ENCODE data around the gene CHORDC1. TPM values are rescaled to one million over a fixed set of nuclear protein-coding genes. Genes with fewer than 3 reads are reported as not detected.
"Not testable (repeated sequence)": the region's sequence is repeated elsewhere in the genome, so short reads cannot be mapped to it uniquely, and the experiment has no call there.

CHORDC1 gene
- total RNA-seq, 1 experiment from 2014 or later, result 70.5 TPM

- no peak overlapping the region for H3K4me3 ChIP-seq
- CTCF ChIA-PET, result no interaction called here
- intact Hi-C loops (cut with micrococcal nuclease; ENCODE audit: unreplicated experiment), result no loop called here
- H3K27me3 ChIP-seq (ENCODE audit: insufficient read depth, low read depth), result no peaks in the 10 kb centered on the region
- no peaks in the 10 kb centered on the region for H3K36me3 ChIP-seq (ENCODE audit: low read depth)
- no peak overlapping the region for H3K27ac ChIP-seq
- no peaks in the 10 kb centered on the region for H3K9me3 ChIP-seq (ENCODE audit: insufficient read depth, low read depth)
- H3K79me2 ChIP-seq (ENCODE audit: low read depth), result no peaks in the 10 kb centered on the region
- no peaks in the 10 kb centered on the region for H3F3A ChIP-seq (ENCODE audit: insufficient read depth, low read depth)
- BruUV-seq (replicated peaks), result no TSS peak
- H3K4me2 ChIP-seq, result no peak overlapping the region
- no peaks in the 10 kb centered on the region for H3K9me2 ChIP-seq (ENCODE audit: insufficient read depth)
- H2AFZ ChIP-seq, result no peak overlapping the region
- TF ChIP-seq EZH2 (IDR thresholded peaks at IDR 0.05; ENCODE audit: low read depth), result no peak
- TF ChIP-seq, protein P1, sequence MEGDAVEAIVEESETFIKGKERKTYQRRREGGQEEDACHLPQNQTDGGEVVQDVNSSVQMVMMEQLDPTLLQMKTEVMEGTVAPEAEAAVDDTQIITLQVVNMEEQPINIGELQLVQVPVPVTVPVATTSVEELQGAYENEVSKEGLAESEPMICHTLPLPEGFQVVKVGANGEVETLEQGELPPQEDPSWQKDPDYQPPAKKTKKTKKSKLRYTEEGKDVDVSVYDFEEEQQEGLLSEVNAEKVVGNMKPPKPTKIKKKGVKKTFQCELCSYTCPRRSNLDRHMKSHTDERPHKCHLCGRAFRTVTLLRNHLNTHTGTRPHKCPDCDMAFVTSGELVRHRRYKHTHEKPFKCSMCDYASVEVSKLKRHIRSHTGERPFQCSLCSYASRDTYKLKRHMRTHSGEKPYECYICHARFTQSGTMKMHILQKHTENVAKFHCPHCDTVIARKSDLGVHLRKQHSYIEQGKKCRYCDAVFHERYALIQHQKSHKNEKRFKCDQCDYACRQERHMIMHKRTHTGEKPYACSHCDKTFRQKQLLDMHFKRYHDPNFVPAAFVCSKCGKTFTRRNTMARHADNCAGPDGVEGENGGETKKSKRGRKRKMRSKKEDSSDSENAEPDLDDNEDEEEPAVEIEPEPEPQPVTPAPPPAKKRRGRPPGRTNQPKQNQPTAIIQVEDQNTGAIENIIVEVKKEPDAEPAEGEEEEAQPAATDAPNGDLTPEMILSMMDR (conservative IDR thresholded peaks at IDR 0.05), result no peak
- DNase-seq, result no peak
- POLR2A ChIA-PET (ENCODE audit: unreplicated experiment), result interaction anchor here (0.6 kb wide), 1 partner anchor 82 kb away, joined by 3 read pairs; no protein-coding TSS in a partner anchor
- no peaks in the 10 kb centered on the region for H4K20me1 ChIP-seq (ENCODE audit: insufficient read depth)
- H3K4me1 ChIP-seq (replicated peaks; ENCODE audit: insufficient read depth), result no peaks in the 10 kb centered on the region
Measured at GRCh38 chr11:90242894-90243416, 20.1 kb upstream of the CHORDC1 start.

GRCh38 chr11:90241414-90241813 lies 18.6 kb upstream of the CHORDC1 start:
- POLR2A ChIA-PET (ENCODE audit: unreplicated experiment), result no interaction called here
- Histone ChIP-seq H4K20me1 (ENCODE audit: insufficient read depth) (no peaks in the 10 kb centered on the region), H3K4me2 (no peak overlapping the region), H3K79me2 (ENCODE audit: low read depth) (no peaks in the 10 kb centered on the region), H3K4me3 (no peak overlapping the region), H3K9me3 (ENCODE audit: insufficient read depth, low read depth) (no peaks in the 10 kb centered on the region), H3K27me3 (ENCODE audit: insufficient read depth, low read depth) (no peaks in the 10 kb centered on the region), H3K9me2 (ENCODE audit: insufficient read depth) (no peaks in the 10 kb centered on the region), H3K27ac (no peak overlapping the region), H3K4me1 (replicated peaks; ENCODE audit: insufficient read depth) (no peaks in the 10 kb centered on the region), H3K36me3 (ENCODE audit: low read depth) (no peaks in the 10 kb centered on the region), H3F3A (ENCODE audit: insufficient read depth, low read depth) (no peaks in the 10 kb centered on the region), H2AFZ (no peak overlapping the region)
- DNase-seq, result no peak
- no peak for TF ChIP-seq EZH2 (IDR thresholded peaks at IDR 0.05; ENCODE audit: low read depth)
- TF ChIP-seq, protein P1 (conservative IDR thresholded peaks at IDR 0.05), result no peak
- CTCF ChIA-PET, result no interaction called here
- intact Hi-C loops (cut with micrococcal nuclease; ENCODE audit: unreplicated experiment), result no loop called here
- BruUV-seq (replicated peaks), result no TSS peak

- H3K4me3 ChIP-seq; intact Hi-C loops (cut with micrococcal nuclease; ENCODE audit: unreplicated experiment); H4K20me1 ChIP-seq (ENCODE audit: insufficient read depth); DNase-seq; POLR2A ChIA-PET (ENCODE audit: unreplicated experiment); H3K27ac ChIP-seq; CTCF ChIA-PET; H3K36me3 ChIP-seq (ENCODE audit: low read depth); H3K4me2 ChIP-seq; H2AFZ ChIP-seq; H3K9me3 ChIP-seq (ENCODE audit: insufficient read depth, low read depth); BruUV-seq (replicated peaks); H3K27me3 ChIP-seq (ENCODE audit: insufficient read depth, low read depth); H3K9me2 ChIP-seq (ENCODE audit: insufficient read depth); H3F3A ChIP-seq (ENCODE audit: insufficient read depth, low read depth); H3K79me2 ChIP-seq (ENCODE audit: low read depth); H3K4me1 ChIP-seq (replicated peaks; ENCODE audit: insufficient read depth): not testable (repeated sequence)
Measured at GRCh38 chr11:90239967-90240636, 17.3 kb upstream of the CHORDC1 start.

GRCh38 chr11:90237004-90237403 lies 14.2 kb upstream of the CHORDC1 start:
- H3K27ac ChIP-seq, result no peak overlapping the region
- H3K27me3 ChIP-seq (ENCODE audit: insufficient read depth, low read depth), result no peaks in the 10 kb centered on the region
- H2AFZ ChIP-seq, result 0 out of 2 replicates have a peak overlapping the region, but pooled peaks have one; percentile 9
- no peak overlapping the region for H3K4me3 ChIP-seq
- ChIA-PET POLR2A (ENCODE audit: unreplicated experiment) (no interaction called here), CTCF (no interaction called here)
- H3K9me2 ChIP-seq (ENCODE audit: insufficient read depth), result no peaks in the 10 kb centered on the region
- no peaks in the 10 kb centered on the region for H3K4me1 ChIP-seq (replicated peaks; ENCODE audit: insufficient read depth)
- intact Hi-C loops (cut with micrococcal nuclease; ENCODE audit: unreplicated experiment), result no loop called here
- H3F3A ChIP-seq (ENCODE audit: insufficient read depth, low read depth), result no peaks in the 10 kb centered on the region
- no peaks in the 10 kb centered on the region for H3K36me3 ChIP-seq (ENCODE audit: low read depth)
- no peaks in the 10 kb centered on the region for H3K79me2 ChIP-seq (ENCODE audit: low read depth)
- no TSS peak for BruUV-seq (replicated peaks)
- no peaks in the 10 kb centered on the region for H3K9me3 ChIP-seq (ENCODE audit: insufficient read depth, low read depth)
- H3K4me2 ChIP-seq, result no peak overlapping the region
- H4K20me1 ChIP-seq (ENCODE audit: insufficient read depth), result no peaks in the 10 kb centered on the region
- TF ChIP-seq, protein P1 (conservative IDR thresholded peaks at IDR 0.05), result no peak
- TF ChIP-seq EZH2 (IDR thresholded peaks at IDR 0.05; ENCODE audit: low read depth), result no peak
- no peak for DNase-seq
